ENCODE data around the gene TMEM45A. TPM values are rescaled to one million over a fixed set of nuclear protein-coding genes. Genes with fewer than 3 reads are reported as not detected.

The TMEM45A gene
- total and polyA plus RNA-seq, 11 donors, result 1.8 to 11.2 (median 3.1) TPM

DNA sequence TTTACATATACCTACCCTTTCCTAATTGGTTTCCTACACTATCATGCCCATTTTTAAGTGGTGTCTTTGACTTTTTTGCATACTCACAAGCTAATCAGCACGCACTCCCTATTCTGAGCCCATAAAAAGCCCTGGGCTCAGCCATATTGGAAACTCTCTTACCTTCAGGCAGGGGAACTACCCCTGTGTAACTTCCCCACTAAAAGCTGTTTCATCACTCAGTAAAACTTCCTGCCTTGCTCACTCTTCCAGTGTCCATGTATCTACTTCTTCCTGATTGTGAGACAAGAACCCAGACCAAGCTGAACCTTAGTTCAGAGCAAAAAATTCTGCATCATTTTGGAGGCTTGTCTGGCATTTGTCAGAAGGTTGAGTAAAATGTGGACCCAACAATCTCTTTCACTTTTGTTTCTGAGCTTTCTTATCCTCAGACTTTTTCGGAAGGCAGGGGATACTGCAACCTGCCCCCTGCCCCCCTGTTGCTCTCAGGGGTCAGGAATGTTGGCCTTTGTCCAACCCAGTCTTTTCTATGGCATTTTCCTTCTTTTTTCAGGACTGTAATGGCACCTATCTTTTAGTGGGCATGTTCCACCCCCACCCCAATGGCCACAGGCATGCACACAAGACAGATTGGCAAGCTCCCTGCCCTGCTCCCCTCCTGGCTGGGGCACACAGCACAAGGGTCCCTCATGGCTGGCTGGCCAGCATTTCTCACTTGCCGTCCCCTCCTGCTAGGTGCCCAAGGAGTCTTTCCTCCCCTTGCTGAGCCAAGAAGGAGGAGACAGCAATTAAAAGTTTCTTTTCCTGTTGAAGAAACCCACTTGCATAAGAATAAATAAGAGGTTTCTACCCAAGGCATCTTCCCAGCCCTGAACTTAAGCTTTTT lies 26.3 kb upstream of the TMEM45A start:
- H3K27me3 ChIP-seq, result no peaks in the 10 kb centered on the region
- peaks cover 0 to 9% (median 0%) of the 10 kb centered on the region in 12 donors for H3K4me1 ChIP-seq
- DNase-seq (no peak), ATAC-seq (no peak)
- TF ChIP-seq, protein P1, sequence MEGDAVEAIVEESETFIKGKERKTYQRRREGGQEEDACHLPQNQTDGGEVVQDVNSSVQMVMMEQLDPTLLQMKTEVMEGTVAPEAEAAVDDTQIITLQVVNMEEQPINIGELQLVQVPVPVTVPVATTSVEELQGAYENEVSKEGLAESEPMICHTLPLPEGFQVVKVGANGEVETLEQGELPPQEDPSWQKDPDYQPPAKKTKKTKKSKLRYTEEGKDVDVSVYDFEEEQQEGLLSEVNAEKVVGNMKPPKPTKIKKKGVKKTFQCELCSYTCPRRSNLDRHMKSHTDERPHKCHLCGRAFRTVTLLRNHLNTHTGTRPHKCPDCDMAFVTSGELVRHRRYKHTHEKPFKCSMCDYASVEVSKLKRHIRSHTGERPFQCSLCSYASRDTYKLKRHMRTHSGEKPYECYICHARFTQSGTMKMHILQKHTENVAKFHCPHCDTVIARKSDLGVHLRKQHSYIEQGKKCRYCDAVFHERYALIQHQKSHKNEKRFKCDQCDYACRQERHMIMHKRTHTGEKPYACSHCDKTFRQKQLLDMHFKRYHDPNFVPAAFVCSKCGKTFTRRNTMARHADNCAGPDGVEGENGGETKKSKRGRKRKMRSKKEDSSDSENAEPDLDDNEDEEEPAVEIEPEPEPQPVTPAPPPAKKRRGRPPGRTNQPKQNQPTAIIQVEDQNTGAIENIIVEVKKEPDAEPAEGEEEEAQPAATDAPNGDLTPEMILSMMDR (IDR thresholded peaks at IDR 0.05), result no peak
- TF ChIP-seq POLR2A (IDR thresholded peaks at IDR 0.05), result no peak
- no peak overlapping the region for H3K27ac ChIP-seq
- H3K4me3 ChIP-seq, result no peak overlapping the region
- peaks cover 0 to 11% (median 0%) of the 10 kb centered on the region in 12 donors for H3K9me3 ChIP-seq
- intact Hi-C loops (cut with DNase I), result loop anchor here in 3 of 10 donors (10.0 kb wide), 3 partner anchors 319 to 729 kb away; no protein-coding TSS in a partner anchor
- no peaks in the 10 kb centered on the region for H3K36me3 ChIP-seq
- WGBS, 4 donors, result 77 to 83% (median 78%) methylated on average over 3 of the region's 3 CpGs

DNA sequence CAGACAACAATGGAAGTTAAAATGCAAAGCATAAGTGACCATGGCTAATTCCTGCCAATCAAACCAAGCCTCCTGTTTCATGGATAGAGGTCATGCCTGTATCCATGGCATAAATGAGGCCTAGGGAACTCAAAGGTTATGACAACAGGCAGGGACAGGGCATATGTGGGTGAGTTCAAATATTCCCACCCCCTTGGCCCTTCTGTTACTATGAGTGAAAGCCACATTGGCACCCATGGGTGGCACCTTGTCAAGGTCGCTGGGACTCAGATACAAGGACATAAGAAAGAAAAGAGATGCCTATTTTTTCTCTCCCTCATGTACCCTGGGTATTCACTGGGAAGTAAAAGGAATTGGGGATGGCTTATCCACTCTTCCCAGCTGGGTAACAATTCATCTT lies 25.3 kb upstream of the TMEM45A start:
- no peak overlapping the region for H3K4me3 ChIP-seq
- no peak overlapping the region for H3K27ac ChIP-seq
- H3K9me3 ChIP-seq, result peaks cover 0 to 11% (median 0%) of the 10 kb centered on the region in 12 donors
- no peaks in the 10 kb centered on the region for H3K36me3 ChIP-seq
- H3K4me1 ChIP-seq, result peaks cover 0 to 9% (median 0%) of the 10 kb centered on the region in 12 donors
- H3K27me3 ChIP-seq, result no peaks in the 10 kb centered on the region
- no peak for ATAC-seq
- no peak for DNase-seq
- WGBS, 4 donors, result 86 to 100% (median 93%) methylated on average over 1 of the region's 1 CpG
- intact Hi-C loops (cut with DNase I), result loop anchor here in 3 of 10 donors (10.0 kb wide), 3 partner anchors 318 to 728 kb away; no protein-coding TSS in a partner anchor
- TF ChIP-seq POLR2A (IDR thresholded peaks at IDR 0.05), result no peak
- TF ChIP-seq, protein P1 (IDR thresholded peaks at IDR 0.05), result no peak

DNA sequence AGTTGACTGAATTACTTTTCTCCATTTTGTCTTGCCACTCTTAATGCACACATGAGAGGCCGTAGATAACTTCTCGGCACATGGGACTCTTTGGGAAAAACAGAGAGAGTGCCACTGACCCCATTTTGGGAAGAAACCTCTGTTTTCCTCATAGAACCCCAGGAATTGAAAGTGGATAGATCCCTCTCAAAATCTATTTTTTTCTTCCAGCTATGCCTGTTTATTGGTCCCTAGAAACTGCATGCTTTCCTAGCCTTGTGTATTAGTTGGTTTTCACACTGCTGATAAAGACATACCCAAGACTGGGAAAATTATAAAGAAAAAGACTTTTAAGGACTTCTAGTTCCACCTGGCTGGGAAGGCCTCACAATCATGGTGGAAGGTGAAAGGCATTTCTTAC lies 23.7 kb upstream of the TMEM45A start:
- Histone ChIP-seq H3K9me3 (peaks cover 0 to 11% (median 0%) of the 10 kb centered on the region in 12 donors), H3K27ac (no peak overlapping the region), H3K4me1 (peaks cover 0 to 9% (median 0%) of the 10 kb centered on the region in 12 donors), H3K36me3 (no peaks in the 10 kb centered on the region), H3K4me3 (no peak overlapping the region), H3K27me3 (no peaks in the 10 kb centered on the region)
- TF ChIP-seq, protein P1 (IDR thresholded peaks at IDR 0.05), result no peak
- no peak for ATAC-seq
- WGBS, 4 donors, result 93 to 98% (median 97%) methylated on average over 2 of the region's 2 CpGs
- intact Hi-C loops (cut with DNase I), result loop anchor here in 3 of 10 donors (10.0 kb wide), 3 partner anchors 316 to 726 kb away; no protein-coding TSS in a partner anchor
- no peak for DNase-seq

DNA sequence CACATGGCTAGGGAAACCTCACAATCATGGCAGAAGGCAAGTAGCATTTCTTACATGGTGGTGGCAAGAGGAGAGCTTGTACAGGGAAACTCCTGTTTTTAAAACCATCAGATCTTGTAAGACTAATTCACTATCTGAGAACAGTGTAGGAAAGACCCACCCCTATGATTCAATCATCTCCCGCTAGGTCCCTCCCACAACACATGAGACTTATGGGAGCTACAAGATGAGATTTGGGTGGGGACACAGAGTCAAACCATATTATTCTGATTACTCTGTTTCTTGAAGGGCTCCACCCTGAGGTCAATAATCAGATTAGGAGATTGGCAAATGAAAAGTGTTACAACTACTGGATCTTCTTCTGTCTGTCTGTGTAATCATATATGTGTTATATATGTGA lies 21.5 kb upstream of the TMEM45A start:
- Histone ChIP-seq H3K9me3 (peaks cover 0 to 11% (median 0%) of the 10 kb centered on the region in 12 donors), H3K27ac (no peak overlapping the region), H3K4me3 (no peak overlapping the region), H3K4me1 (peaks cover 0 to 6% (median 0%) of the 10 kb centered on the region in 12 donors), H3K36me3 (no peaks in the 10 kb centered on the region), H3K27me3 (no peaks in the 10 kb centered on the region)
- DNase-seq (no peak), ATAC-seq (no peak)
- intact Hi-C loops (cut with DNase I), result no loop called here
- 90 to 100% (median 96%) methylated on average over 1 of the region's 1 CpG for WGBS, 4 donors
- TF ChIP-seq POLR2A (IDR thresholded peaks at IDR 0.05), result no peak
- TF ChIP-seq, protein P1 (IDR thresholded peaks at IDR 0.05), result no peak

All from heart left ventricle (tissue), 16 donors.